ENCODE results near the gene GABRD. TPM values are rescaled to one million over a fixed set of nuclear protein-coding genes. Genes with fewer than 3 reads are reported as not detected.

The GABRD gene, protein sequence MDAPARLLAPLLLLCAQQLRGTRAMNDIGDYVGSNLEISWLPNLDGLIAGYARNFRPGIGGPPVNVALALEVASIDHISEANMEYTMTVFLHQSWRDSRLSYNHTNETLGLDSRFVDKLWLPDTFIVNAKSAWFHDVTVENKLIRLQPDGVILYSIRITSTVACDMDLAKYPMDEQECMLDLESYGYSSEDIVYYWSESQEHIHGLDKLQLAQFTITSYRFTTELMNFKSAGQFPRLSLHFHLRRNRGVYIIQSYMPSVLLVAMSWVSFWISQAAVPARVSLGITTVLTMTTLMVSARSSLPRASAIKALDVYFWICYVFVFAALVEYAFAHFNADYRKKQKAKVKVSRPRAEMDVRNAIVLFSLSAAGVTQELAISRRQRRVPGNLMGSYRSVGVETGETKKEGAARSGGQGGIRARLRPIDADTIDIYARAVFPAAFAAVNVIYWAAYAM
- total RNA-seq (2022; extraction: Qiagen RNA extraction; ENCODE audit: low read depth), result 0.27 to 0.97 TPM (median 0.63 TPM) in 5 replicates

DNA sequence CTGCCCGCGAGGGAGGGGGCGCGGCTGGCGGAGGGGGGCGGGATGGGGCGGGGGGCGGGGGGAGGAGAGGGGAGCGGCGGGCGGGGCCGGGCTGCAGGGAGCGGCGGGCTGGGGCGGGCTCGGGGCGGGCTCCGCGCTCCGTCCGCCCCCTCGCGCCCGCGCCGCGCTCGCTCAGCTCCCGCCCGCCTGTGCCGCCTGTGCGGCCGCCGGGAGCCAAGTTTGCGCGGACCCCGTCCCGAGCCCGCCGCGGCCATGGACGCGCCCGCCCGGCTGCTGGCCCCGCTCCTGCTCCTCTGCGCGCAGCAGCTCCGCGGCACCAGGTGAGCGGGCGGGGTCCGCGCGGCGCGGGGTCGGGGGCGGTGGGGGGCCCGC, at the start of gene GABRD:
GABRD (plus strand) TSS at position 174 of the 372 bp plus-strand sequence; CDS start at position 253, 79 bp downstream.

DNA sequence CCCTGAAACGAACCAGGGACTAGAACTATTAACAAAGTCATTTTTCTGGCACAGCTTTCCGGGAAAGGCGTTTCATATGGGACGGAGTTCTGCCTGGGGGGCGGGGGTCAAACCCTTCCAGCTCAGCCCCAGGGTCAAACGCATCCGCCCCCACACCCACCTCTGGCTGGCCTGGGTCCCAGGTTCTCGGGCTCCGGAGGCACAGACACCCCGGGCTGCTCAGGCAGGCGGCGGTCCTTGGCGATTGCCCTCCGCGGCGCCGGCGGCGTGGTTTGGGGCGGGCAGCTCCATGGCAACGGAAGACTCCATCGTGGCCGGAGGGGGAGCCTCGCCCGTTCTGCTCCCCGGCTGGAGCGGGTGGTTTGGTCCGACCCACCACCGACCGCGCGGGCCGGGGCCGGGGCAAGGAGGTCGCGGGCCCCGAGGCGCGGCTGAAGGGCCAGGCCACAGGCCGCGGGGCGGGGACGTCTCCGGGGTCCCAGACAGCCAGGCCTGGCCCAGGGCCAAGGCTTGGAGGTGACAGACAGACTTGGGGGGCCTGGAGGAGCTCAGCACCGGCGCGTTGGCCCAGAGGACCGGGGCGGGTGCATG, 15.5 kb upstream of the GABRD start, which contains the start of gene CFAP74:
CFAP74 (minus strand) TSS at position 246 of the 591 bp plus-strand sequence. CDS start 12,830 bp downstream, outside the sequence.

DNA sequence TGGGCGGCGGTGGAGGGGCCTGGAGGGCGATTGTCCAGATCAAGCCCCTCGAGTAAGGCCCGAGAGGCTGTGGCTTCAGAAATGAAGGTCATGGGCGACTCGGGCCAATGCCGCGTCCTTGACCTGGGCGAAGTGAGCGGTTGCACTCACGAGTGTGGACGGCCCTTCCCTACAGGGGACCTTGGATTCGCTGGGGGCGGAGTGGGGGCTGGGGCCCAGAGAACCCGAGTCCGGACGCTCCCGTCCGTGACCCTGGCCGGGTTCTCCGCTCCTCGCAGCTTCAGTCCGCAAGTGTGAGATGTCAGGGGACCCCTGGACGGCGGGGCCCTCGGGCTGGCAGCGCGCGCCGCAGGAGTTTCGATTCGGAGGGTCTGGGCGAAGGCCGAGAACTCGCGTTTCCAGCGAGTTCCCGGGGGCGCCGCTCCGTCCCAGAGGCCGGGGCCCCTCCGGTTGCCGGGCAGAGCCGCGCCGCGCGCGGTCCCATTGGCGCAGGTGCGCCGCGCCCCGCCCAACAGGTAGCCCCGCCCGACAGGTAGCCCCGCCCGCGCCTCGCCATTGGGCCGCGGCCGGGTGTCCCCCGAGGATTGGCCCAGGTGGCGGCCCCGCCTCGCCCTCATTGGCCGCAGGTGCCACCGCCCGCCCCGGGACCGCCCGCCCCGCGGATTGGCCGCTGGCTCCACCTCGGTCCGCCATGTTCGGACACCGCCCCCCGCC, 30.7 kb downstream of the GABRD start, which contains the start of gene PRKCZ:
PRKCZ (plus strand) TSS at position 694 of the 714 bp plus-strand sequence. CDS start 220 bp downstream, outside the sequence.

Other genes with a start within 250 kb of the GABRD start
- 25.8 to 41.6 TPM (median 36.4 TPM) in 5 replicates for gene NADK, start 240.9 kb upstream of the GABRD start, total RNA-seq (2022; extraction: Qiagen RNA extraction; ENCODE audit: low read depth)
- gene GNB1, start 128.3 kb upstream of the GABRD start, total RNA-seq (2022; extraction: Qiagen RNA extraction; ENCODE audit: low read depth), result 178 to 206 TPM (median 202 TPM) in 5 replicates
- gene CALML6, start 104.1 kb upstream of the GABRD start, total RNA-seq (2022; extraction: Qiagen RNA extraction; ENCODE audit: low read depth), result 0.20 to 0.28 TPM (median 0.24 TPM) in 5 replicates
- 0.64 to 1.1 TPM (median 0.81 TPM) in 5 replicates for gene TMEM52, start 100.1 kb upstream of the GABRD start, total RNA-seq (2022; extraction: Qiagen RNA extraction; ENCODE audit: low read depth)
- 0.02 TPM in 1 of 5 replicates, not detected in the others for gene CFAP74, start 15.6 kb upstream of the GABRD start, total RNA-seq (2022; extraction: Qiagen RNA extraction; ENCODE audit: low read depth)
- gene PRKCZ, start 31.1 kb downstream of the GABRD start, total RNA-seq (2022; extraction: Qiagen RNA extraction; ENCODE audit: low read depth), result 7.4 to 9.7 TPM (median 7.7 TPM) in 5 replicates
- 36.8 to 60.5 TPM (median 50.0 TPM) in 5 replicates for gene FAAP20, start 175.4 kb downstream of the GABRD start, total RNA-seq (2022; extraction: Qiagen RNA extraction; ENCODE audit: low read depth)
- 19.8 to 26.8 TPM (median 24.1 TPM) in 5 replicates for gene SKI, start 209.0 kb downstream of the GABRD start, total RNA-seq (2022; extraction: Qiagen RNA extraction; ENCODE audit: low read depth)

All from A549 treated with DMSO at 1 μM for 4 hours (cell line).